Skin of body (tissue), 2 donors: ENCODE measurements around the gene NUMB. TPM values are rescaled to one million over a fixed set of nuclear protein-coding genes. Genes with fewer than 3 reads are reported as not detected.
"Not testable (repeated sequence)": the region's sequence is repeated elsewhere in the genome, so short reads cannot be mapped to it uniquely, and the experiment has no call there.

ENCODE experiments used
- DNase-seq: peaks from one replicate; lab custom pipeline; 2025; lab: John Stamatoyannopoulos, UW
- total RNA-seq: library from RNA; depleted of rRNA; stranded (reverse); fragments of >200 nt; gene quantifications from one replicate; pipeline ENCODE4 v1.2.3, GENCODE V29; 2014

NUMB gene
- total RNA-seq, 1 donor from 2014 or later = 43.4 TPM

GRCh38 chr14:73423092-73423491 lies 35.3 kb downstream of the NUMB start:
- not testable (repeated sequence) for DNase-seq

GRCh38 chr14:73422515-73422914 lies 35.8 kb downstream of the NUMB start:
- no peak for DNase-seq

- no peak for DNase-seq
Measured at GRCh38 chr14:73418227-73418626, 40.1 kb downstream of the NUMB start.

- not testable (repeated sequence) for DNase-seq
Measured at GRCh38 chr14:73406248-73406647, 52.1 kb downstream of the NUMB start.

GRCh38 chr14:73403181-73403752 lies 55.1 kb downstream of the NUMB start:
- no peak for DNase-seq

- DNase-seq = no peak
Measured at GRCh38 chr14:73402579-73402978, 55.8 kb downstream of the NUMB start.

GRCh38 chr14:73397810-73398209 lies 60.5 kb downstream of the NUMB start:
- DNase-seq = no peak

- DNase-seq = no peak
Measured at GRCh38 chr14:73394317-73394716, 64.0 kb downstream of the NUMB start.

GRCh38 chr14:73393375-73393774 lies 65.0 kb downstream of the NUMB start:
- no peak for DNase-seq

GRCh38 chr14:73392329-73393257 lies 65.8 kb downstream of the NUMB start:
- no peak for DNase-seq

- not testable (repeated sequence) for DNase-seq
Measured at GRCh38 chr14:73387860-73388259, 70.5 kb downstream of the NUMB start.

- no peak for DNase-seq
Measured at GRCh38 chr14:73386342-73386741, 72.0 kb downstream of the NUMB start.

GRCh38 chr14:73385021-73385420 lies 73.3 kb downstream of the NUMB start:
- not testable (repeated sequence) for DNase-seq

GRCh38 chr14:73383356-73383755 lies 75.0 kb downstream of the NUMB start:
- no peak for DNase-seq

- DNase-seq = no peak
Measured at GRCh38 chr14:73381380-73382013, 76.8 kb downstream of the NUMB start.

- no peak for DNase-seq
Measured at GRCh38 chr14:73376585-73376984, 81.8 kb downstream of the NUMB start.

GRCh38 chr14:73375861-73376260 lies 82.5 kb downstream of the NUMB start:
- DNase-seq = no peak

GRCh38 chr14:73374218-73374617 lies 84.1 kb downstream of the NUMB start:
- no peak for DNase-seq

- no peak for DNase-seq
Measured at GRCh38 chr14:73372529-73372928, 85.8 kb downstream of the NUMB start.

- no peak for DNase-seq
Measured at GRCh38 chr14:73370561-73370960, 87.8 kb downstream of the NUMB start.

GRCh38 chr14:73369428-73369827 lies 88.9 kb downstream of the NUMB start:
- no peak for DNase-seq

- DNase-seq = no peak
Measured at GRCh38 chr14:73368616-73369015, 89.7 kb downstream of the NUMB start.
